Islet of Langerhans (tissue), 1 donor: ENCODE measurements around the gene IGSF8.

Source experiments
- FAIRE-seq: peaks from one replicate; lab custom pipeline; 2011; peaks lifted over from hg19 to GRCh38; lab: Jason Lieb, UNC

The IGSF8 gene

DNA sequence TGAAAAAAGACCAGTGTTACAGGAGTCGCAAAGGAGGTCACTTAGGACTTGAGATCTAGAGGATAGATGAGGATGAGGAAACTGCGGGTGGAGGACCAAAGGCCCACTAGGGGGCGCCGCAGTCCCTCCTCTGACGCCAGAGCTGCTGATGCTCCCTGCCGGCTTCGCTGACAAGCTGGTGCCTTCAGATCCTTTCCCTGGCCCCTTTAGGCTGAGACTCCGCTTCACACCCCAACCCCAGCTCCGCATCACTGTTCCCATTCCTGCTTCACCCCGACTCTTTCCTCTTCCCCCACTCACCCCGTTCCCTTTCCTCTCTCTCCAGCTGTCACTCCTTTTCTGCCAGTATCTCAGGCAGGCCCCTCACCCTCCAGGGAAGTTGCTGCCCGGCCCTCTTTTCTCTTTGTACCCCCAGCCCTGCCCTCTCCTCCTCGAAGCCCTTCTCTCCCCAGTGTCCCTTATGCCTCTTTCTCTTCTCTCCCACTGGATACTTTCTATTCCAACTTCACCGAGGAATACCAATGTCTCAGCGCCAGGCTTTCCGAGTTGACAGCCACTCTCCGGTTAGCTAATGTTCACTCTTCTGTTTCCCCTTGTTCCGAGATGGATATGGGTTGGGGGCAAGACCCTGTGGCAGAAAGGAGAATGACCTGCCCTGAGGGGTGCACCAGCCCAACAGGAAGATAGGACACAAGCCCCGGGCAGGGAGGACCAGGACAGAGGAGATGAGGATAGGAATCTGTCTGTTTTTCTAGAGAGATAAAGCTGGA, 12.5 kb downstream of the IGSF8 start:
- no peak for FAIRE-seq

DNA sequence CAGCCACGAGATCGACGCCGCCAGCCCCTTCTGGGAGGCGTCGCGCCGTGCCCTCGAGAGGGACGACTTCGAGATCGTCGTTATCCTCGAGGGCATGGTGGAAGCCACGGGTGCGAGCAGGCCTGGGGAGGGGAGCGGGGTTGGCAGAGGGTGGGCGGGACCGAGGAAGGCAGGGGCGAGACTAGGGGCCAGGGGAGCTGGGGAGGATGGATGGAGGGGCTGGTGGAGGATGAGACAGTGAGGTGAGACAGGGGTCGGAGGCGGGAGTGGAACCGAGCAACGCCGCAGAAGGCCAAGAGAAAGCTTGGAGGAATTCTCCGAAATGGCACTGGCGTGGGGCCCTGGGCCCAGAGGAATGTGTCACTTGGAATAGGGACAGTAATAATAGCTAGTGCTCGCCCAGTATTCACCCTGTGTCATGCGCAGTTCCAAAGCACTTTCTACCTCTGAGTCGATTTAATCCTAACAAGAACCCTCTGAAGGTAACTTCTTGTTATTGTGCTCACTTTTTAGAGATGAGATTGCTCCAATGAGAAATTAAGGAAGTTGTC, 13.6 kb downstream of the IGSF8 start:
- FAIRE-seq: no peak

DNA sequence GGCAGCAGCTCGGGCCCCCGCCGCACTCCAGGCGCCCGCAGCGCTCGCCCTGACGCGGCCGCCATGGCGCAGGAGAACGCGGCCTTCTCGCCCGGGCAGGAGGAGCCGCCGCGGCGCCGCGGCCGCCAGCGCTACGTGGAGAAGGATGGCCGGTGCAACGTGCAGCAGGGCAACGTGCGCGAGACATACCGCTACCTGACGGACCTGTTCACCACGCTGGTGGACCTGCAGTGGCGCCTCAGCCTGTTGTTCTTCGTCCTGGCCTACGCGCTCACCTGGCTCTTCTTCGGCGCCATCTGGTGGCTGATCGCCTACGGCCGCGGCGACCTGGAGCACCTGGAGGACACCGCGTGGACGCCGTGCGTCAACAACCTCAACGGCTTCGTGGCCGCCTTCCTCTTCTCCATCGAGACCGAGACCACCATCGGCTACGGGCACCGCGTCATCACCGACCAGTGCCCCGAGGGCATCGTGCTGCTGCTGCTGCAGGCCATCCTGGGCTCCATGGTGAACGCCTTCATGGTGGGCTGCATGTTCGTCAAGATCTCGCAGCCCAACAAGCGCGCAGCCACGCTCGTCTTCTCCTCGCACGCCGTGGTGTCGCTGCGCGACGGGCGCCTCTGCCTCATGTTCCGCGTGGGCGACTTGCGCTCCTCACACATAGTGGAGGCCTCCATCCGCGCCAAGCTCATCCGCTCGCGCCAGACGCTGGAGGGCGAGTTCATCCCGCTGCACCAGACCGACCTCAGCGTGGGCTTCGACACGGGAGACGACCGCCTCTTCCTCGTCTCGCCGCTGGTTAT, 14.2 kb downstream of the IGSF8 start:
- FAIRE-seq: no peak

DNA sequence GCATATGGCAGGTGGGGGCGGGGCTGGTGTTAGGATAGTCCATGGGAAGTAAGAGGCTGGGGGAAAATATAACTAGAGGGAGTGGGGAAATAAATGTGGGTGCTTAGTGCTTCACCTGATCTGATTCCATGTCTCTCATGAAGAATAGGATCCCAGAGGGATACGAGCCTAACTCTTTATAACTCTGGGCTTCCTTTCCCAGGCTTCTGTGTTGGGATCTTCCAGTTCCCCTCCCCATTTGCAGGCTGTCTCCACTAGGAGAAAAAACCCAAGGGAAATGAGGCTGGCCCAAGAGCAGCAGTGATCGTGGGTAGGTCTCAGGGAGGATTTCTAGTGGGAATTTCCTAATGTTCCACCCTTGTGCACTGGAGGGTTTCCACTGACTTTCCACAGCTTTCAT, 15.5 kb downstream of the IGSF8 start:
- no peak for FAIRE-seq

DNA sequence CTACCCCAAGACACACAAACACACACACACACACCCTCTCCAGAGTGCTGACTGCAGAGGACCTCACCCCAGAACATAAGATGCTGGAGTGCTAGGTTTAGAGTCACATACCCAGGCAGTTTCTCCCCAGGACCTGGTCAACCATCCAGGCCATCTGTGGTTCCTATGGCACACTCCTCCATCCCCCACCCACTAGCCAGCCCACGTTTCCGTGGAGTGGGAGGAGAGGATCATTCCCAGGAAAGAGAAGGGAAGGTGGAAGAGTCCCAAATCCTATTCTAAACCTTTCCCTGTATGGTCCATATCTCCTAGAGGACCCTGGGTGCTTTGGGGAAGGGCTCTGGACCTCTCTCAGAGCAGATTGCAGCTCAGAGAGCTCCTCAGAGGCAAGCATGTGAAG, 15.9 kb downstream of the IGSF8 start:
- FAIRE-seq: no peak

DNA sequence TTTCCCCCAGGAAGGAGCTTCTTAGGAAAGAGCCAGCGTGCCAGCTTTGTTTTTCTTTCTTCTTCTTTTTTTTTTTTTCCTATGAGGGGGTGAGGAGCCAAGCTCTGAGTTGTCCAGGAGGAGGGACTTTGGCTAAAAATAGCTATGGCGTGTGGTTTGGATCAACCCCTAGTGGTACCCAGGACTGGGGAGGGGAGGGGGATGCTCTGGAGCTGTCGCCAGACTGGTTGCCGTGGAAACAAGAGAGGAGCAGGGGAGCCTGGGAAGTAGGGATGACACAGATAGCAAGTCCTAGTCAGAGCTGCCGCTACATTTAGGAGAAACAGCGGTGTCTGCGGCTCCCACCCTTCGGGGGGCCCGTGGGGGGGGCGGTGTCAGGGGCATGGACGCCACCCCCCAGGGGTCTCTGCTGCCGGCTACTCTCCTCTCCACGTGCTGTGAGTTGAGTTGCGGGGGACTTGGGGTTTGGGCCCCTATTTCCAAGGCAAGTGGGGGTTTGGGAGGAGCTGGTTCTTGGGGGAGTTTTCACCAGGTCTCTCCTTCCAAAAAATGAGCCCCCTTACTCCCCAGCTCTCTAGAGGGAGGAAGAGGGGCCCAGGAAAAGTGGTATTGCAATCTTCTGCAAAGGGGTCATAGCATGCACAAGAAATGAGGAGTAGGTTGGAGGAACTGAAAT, 17.0 kb downstream of the IGSF8 start, which contains the start of gene KCNJ9:
Gene KCNJ9, plus strand, starts transcription at position 278 of the 676 bp plus-strand sequence. CDS start 2,493 bp downstream, outside the sequence.
- FAIRE-seq: no peak

DNA sequence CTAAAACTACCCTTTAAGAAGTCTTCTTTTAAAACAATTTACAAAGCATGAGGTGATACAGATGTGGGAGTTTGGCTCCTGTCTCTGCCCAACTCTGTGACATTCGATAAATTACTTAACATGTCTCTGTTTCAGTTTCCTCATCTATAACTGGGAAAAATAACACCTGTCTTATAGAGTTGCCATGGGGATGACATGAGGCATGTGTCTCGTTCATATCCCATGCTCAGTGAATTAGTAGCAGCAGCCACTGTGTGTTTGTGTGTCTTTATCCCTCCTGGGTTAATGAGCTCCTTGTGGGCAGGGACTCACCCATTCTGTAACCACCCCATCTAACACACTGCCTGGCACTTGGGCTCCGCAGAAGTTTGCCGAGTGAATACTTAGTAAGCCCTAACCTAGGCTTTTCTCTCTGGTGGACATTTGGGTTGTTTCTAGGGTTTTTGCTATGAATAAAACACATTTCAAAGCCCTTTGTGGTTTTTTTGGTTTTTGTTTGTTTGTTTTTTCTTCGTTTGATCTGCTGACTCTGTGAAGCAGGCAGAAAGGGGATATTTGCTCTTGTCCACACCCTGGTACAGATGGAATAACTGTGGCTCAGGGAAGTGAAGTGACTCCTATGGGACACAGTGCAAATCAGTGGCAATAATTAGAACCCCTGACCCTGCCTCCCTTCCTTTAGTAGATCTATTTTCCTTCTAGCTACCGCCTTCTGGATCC, 17.9 kb downstream of the IGSF8 start:
- FAIRE-seq: no peak

DNA sequence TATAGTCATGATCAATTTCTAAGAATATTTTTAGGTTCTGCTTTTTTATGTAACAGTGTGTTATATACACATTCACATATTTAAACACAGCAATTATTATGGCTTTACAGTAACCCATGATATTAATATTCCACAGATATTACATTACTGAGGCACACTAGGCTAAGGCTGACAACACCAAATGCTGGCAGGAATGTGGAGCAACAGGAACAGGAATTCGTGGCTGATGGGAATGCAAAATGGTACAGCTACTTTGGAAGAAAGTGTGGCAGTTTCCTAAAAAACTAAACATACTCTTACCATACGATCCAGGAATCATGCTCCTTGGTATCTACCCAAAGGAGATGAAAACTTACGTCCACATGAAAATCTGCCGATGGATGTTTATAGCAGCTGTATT, 19.0 kb downstream of the IGSF8 start:
- FAIRE-seq: no peak

DNA sequence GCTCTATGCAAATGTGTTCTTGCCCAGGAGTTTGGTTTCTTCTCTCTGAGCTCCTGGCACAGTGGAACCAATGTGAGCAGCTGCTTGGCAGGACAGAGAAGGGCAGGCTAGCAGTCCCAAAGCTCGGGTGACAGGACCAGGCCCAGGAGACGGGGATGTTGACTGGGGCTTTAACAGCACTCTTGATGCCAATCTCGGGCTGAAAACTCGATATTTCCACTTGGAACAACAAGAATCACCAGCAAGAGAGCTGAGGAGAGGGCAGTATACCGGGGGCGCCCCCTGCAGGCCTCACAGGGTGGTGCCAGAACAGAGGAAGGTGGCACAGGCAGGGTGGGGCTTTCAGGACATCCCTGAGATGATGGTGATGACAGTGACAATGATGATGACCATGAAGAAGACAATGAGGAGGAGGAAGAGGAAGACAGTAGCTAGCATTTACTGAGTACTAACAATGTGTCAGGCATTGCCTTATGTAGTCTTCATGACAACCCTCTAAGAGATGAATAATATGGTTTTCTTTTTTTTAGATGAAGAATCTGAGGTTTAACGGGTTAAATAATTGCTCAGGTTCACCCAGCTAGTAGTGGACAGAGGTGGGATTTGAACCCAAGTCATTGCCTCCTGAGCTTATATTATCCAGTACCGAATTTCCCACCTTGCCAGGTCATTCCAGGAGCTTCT, 19.8 kb downstream of the IGSF8 start:
- FAIRE-seq: no peak

DNA sequence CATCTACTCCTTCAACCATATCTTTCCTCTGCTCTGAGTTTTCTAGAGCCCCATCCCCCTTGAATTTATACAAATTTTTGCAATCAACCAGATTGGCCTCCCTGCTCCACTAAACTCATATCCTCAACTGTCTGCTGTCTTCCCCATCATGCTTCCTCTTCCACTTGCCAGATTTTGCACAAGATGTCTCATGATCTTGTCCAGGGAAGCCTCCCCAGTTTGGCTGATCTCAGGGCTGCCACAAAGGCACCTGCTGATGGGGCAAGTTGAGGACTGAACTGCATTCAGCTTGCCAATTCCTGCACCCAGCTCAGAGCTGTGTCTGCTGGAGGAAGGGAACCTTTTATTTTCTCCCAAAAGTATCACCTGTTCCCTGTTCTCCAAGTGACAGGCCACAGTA, 20.9 kb downstream of the IGSF8 start:
- FAIRE-seq: no peak

DNA sequence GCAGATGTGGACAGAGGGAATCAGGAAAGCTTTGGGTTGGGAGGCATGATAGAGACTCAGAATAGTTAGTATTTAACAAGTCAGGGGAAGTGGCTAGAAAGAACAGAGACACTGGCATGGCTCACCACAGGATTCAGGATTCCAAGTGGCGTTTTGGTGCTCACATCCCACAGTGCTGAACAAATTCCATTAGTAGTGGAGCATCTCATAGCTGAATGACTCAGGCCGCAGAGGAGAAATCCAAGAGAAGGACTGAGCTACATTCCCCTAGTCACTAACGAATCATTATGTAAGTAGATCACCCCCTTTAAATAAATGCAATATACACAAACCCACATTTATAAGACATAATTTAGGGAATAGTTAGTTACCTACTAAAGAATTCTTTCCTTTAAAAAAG, 22.1 kb downstream of the IGSF8 start:
- no peak for FAIRE-seq

DNA sequence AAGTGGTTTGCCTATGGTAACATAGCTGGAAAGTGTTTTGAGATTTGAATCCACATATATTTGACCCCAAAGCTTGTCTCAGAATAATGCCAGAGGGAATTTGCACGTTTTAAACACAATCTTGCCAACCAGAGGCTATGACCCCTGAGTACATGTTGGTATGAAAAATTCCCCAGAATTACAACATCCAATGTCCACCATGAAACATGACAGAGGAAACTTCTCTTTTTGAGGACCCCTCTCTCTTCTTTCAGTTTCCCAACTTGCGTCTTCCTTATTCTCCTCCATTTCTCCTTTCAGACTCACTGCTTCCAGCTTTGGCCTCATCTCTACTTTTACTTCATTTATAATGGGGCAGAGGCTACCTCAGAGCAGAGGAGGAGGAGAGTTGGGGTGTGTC, 22.6 kb downstream of the IGSF8 start:
- no peak for FAIRE-seq

DNA sequence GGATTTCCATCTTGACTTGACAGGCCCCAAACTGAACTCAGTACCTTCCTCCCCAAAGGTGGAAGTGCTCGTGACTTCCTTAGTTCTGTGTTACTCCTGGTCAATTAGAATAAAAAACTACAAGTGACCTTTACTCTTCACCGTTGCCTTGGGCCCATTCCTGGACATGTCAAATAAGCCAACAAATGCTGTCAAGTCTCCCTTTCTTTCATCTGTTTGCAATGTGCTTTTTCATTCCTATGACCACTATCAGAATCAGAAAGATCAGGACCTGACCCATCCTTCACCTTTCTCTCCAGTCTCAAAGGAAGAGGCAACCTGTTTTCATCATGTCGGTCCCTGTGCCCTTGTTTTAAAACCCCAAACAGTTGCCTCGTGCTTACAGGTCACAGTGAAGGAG, 23.6 kb downstream of the IGSF8 start:
- FAIRE-seq: no peak

DNA sequence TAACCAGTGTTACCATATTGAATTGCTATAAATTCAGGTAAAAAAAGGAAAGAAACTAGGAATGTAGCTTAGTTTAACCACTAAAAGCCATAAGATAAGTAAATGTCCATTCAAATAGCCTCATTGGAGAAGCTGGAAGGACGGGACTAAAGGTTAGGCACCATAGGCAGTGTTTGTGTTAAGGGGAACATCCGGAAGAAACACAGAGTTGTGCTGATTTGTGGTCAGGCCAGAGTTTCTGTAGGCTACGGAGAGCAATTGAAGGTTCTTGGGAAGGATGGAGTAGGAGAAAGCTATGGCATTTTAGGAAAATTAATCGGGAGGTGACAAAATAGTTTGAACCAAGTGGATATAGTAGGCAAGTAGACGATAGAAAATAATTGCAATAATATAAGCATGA, 27.1 kb downstream of the IGSF8 start:
- no peak for FAIRE-seq

DNA sequence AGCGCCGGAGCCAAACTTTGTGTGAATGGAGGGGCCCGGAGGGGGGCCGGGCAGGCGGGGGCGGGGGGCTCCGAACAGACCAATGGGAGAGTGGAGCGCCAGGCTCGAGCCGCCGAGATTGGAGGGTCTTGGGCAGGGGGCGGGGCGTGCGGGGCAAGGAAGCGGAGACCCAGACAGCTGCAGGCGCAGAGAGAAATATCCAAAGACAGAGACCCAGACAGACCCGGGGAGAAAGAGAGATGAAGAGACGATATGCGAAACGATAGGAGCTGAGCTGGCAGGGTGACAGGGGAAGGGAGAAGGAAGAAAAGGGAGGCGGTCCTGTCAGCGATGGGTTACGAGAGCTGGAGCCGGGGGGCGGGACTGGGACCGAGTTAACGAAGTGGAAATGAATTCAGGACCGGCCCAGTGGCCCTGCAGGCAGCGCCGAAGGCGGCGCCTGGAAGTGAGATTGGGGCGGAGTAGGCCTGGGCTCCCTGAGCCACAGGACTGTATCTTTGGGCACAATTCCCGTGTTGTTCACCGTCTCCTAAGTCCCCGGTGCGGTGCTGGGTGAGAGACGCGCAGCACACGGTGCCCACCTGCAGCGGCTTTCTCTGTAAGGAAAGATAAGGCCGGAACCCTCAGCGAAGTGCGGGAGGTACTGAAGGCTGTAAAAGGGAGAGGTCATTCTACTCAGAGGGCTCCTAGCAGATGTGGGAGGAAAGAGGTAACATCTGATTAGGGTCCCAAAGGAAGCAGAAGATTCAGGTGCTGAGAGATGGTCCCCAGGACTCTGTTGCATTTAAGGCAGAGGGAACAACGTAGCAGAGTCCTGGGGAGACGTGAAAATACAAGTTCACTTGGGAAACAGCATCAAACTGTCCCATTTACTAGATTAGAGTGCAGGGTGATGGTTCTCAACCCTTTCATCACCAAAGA, 27.9 kb downstream of the IGSF8 start:
- FAIRE-seq: no peak

DNA sequence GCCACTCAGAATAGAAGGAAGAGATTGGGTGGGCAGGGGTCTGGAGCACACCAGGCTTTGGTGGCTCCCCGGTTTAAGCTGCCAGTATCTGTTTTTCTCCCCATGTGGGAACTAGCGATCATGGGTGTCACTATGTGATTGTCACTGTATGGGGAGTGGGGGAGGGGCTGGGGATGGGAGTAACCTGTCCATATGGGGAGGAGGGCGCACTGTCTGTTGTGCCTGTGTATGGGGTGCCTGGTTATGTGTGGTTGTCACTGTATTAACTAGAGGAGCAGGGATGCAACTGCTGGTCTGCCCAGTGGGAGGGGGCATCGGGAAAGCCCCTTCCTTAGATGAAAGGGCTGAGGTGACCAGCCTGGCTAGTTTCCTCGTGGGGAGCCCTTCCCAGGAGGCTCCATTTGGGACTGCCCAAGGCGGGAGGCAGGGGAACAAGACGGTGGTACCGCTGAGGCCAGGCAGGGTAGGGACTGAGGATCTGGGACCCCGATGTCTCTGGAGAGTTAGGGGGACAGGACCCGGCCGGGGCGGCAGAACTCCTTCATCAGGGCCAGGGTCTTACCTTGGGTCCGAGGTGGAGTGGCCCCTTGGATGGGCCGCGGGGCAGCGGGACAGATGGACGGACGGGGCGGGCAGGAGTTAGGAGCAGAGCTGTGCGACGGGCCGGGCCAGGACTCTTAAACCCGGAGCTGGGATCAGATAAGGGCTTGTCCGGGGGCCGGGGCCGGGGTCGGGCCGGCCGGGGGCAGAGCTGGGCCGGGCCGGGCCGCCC, 28.8 kb downstream of the IGSF8 start, which contains the start of gene KCNJ10:
Gene KCNJ10, minus strand, starts transcription at position 701 of the 772 bp plus-strand sequence. CDS start 27,628 bp downstream, outside the sequence.
- no peak for FAIRE-seq

DNA sequence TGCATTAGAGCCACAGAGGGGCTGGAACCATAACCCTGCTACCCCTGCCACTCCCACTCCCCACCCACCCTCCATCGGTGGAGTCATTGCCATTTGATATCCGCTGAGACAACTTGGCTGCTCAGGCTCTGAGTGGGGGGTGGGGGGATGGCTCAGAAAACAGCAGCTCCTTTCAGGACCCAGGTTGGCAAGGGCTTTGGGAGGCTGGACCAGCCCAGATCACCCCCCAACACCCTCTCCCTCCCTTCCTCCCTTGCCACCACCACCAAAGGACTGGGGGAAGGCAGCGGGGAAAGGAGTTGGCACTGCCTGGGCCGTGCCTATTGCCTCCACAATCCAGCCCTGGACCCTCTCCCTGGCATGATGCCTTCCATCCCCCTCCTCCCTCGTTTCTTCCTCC, 30.2 kb downstream of the IGSF8 start:
- FAIRE-seq: no peak

DNA sequence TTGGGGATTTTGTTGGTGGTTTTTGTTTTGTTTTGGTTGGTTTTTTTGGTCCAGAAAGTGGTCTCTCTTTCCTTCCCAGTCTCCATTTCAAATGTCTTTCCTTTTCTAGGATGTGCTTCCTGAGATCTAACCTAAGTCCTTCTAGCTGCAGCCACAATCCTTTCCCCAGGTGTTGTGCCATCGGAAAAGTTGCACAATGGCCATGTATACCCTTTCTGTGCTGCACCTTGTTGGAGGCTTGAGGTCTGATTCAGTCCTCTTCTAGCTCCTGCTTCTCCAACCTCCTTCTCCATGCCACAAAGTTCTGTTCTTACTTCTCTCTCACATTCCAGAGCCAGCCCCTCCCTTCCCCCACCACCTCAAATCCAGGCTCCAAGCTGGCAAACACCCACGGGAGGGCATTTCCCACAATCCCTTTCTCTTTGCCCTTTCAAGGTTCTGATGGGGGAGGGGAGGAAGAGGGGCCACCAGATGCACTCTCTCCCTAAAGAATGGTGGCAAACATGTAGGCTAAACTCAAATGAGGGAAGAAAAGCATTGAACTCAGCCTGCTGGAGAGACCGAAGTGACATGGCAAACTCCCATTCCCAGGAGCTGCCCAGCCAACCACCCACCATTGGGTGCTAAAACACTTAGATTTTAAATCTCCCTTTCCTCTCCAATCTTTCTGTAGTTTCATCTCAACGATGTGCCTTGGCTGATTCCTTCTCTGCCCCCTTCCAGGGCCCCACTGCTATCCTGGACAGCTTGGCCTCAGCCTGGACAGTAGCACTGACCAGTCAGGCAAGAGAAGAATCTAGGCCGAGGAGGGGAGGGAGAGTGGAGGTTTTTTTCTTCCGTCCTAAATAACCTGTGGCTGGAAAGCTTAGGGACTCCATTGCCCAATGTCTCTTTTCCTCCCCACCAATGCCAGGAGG, 31.3 kb downstream of the IGSF8 start:
- no peak for FAIRE-seq
